ENCODE measurements around the gene RIOX2.

DNA sequence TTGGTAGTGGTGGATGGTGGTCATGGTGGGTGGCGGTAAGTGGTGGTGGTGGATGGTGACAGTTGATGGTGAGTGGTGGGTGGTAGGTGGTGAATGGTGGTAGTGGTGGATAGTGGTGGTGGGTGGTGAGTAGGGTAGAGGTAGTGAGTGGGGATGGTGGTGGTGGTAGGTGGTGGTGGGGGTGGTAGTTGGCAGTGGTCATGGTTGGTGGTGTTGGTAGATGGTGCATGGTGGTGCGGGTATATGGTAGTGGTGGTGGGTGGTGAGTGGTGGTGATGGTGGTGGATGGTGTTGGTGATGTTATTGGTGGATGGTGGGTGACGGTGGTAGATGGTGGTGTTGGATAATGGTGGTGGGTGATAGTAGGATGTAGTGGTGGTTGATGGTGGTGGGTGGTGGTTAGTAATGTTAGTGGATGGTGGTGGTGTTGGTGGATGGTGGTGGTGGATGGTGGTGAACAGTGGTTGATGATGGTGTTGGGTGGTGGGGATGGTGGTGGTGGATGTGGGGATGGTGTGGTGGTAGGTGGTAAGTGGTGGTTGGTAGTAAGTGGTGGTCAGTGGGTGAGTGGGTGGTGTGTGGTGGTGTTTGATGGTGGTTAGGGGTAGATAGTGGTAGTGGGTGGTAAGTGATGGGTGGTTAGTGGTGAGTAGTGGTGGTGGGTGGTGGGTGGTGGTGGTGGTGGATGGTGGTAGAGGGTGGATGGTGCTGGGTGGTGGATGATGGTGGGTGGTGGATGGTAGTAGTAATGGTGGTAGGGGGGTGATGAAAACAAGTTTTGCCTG is 16.7 kb upstream of the RIOX2 start:
- TF ChIP-seq, protein P1, sequence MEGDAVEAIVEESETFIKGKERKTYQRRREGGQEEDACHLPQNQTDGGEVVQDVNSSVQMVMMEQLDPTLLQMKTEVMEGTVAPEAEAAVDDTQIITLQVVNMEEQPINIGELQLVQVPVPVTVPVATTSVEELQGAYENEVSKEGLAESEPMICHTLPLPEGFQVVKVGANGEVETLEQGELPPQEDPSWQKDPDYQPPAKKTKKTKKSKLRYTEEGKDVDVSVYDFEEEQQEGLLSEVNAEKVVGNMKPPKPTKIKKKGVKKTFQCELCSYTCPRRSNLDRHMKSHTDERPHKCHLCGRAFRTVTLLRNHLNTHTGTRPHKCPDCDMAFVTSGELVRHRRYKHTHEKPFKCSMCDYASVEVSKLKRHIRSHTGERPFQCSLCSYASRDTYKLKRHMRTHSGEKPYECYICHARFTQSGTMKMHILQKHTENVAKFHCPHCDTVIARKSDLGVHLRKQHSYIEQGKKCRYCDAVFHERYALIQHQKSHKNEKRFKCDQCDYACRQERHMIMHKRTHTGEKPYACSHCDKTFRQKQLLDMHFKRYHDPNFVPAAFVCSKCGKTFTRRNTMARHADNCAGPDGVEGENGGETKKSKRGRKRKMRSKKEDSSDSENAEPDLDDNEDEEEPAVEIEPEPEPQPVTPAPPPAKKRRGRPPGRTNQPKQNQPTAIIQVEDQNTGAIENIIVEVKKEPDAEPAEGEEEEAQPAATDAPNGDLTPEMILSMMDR (conservative IDR thresholded peaks at IDR 0.05; ENCODE audit: low read depth, low read length), result no peak
- TF ChIP-seq EZH2 (IDR thresholded peaks at IDR 0.05; ENCODE audit: borderline replicate concordance, low read depth, low read length, poor library complexity, severe bottlenecking), result no peak

Measured in A673 (cell line).